OCI-LY7 (cell line): ENCODE data around the gene PRTN3. TPM values are rescaled to one million over a fixed set of nuclear protein-coding genes. Genes with fewer than 3 reads are reported as not detected.

Source experiments
- BruUV-seq: library from RNA; stranded (reverse); fragments of 400-500 nt; replicated peaks from 2 replicates; lab custom pipeline; 2021; lab: Mats Ljungman, UMichigan
- CTCF ChIA-PET: fragments of 300-600 bp; sonication (Branson Sonifier 250); formaldehyde crosslinking; loops from one replicate; lab custom pipeline; 2022; ENCODE audit warnings: antibody characterized with exemption; ENCODE audit not compliant: unreplicated experiment; lab: Charles Lee
- POLR2A ChIA-PET: fragments of 300-600 bp; sonication (Branson Sonifier 250); formaldehyde crosslinking; loops from one replicate; lab custom pipeline; 2022; ENCODE audit warnings: antibody characterized with exemption; lab: Charles Lee
- DNase-seq: peaks from one replicate; pipeline ENCODE4 v3.0.0-alpha.2; 2015; ENCODE audit warnings: low spot score
- H2AFZ ChIP-seq: fragments of 200-600 bp; sonication (generic), shearing (Covaris generic); 2 replicates; pipeline ENCODE4 v1.6.1; 2014; ENCODE audit warnings: mild to moderate bottlenecking, antibody characterized with exemption, low read length, moderate library complexity
- H3K27ac ChIP-seq: fragments of 200-600 bp; sonication (generic); 2 replicates; pipeline ENCODE4 v1.5.1; 2014; ENCODE audit warnings: mixed run types, low read depth, mild to moderate bottlenecking, moderate library complexity, low read length, inconsistent platforms; ENCODE audit not compliant: poor library complexity, severe bottlenecking
- H3K36me3 ChIP-seq: fragments of 200-600 bp; sonication (generic); 2 replicates; pipeline ENCODE4 v1.6.1; 2014; ENCODE audit warnings: mild to moderate bottlenecking, antibody characterized with exemption, low read length, moderate library complexity, mixed read lengths; ENCODE audit not compliant: insufficient read depth
- H3K4me1 ChIP-seq: fragments of 200-600 bp; sonication (generic); 2 replicates; pipeline ENCODE4 v1.5.1; 2014; ENCODE audit warnings: mild to moderate bottlenecking, low read length; ENCODE audit not compliant: insufficient read depth, poor library complexity, severe bottlenecking
- H3K4me2 ChIP-seq: fragments of 200-600 bp; sonication (generic); 2 replicates; pipeline ENCODE4 v1.6.1; 2014; ENCODE audit warnings: mild to moderate bottlenecking, low read length
- H3K4me3 ChIP-seq: fragments of 200-600 bp; sonication (generic); 2 replicates; pipeline ENCODE4 v1.5.1; 2014; ENCODE audit warnings: mild to moderate bottlenecking, low read depth, low read length; ENCODE audit not compliant: poor library complexity, severe bottlenecking
- H3K79me2 ChIP-seq: fragments of 200-600 bp; sonication (generic); 2 replicates; pipeline ENCODE4 v1.6.1; 2016; ENCODE audit warnings: low read depth, mild to moderate bottlenecking, low read length, moderate library complexity, mixed read lengths; ENCODE audit not compliant: insufficient read depth
- H3K9me2 ChIP-seq: fragments of 200-600 bp; sonication (generic); 2 replicates; pipeline ENCODE4 v1.6.1; 2016; ENCODE audit warnings: mild to moderate bottlenecking, low read length, mixed read lengths; ENCODE audit not compliant: insufficient read depth
- H3K9me3 ChIP-seq: fragments of 200-600 bp; sonication (generic); 2 replicates; pipeline ENCODE4 v1.6.1; 2014; ENCODE audit warnings: mild to moderate bottlenecking, mixed run types, low read length, mixed read lengths
- H4K20me1 ChIP-seq: fragments of 200-600 bp; sonication (generic); 2 replicates; pipeline ENCODE4 v1.6.1; 2014; ENCODE audit warnings: mild to moderate bottlenecking, antibody characterized with exemption, low read length, moderate library complexity, mixed read lengths; ENCODE audit not compliant: insufficient read depth
- EZH2phosphoT487 ChIP-seq: fragments of 200-600 bp; sonication (generic); IDR thresholded peaks from 2 replicates; pipeline ENCODE4 v1.6.1; 2018; ENCODE audit warnings: low read depth, borderline replicate concordance, mild to moderate bottlenecking, mixed run types, antibody characterized with exemption, low read length, moderate library complexity, mixed read lengths
- intact Hi-C: fragments of 100-400 bp; cut with micrococcal nuclease; formaldehyde crosslinking; loops from one replicate; pipeline ENCODE4 v1.10.0; 2022; ENCODE audit not compliant: unreplicated experiment
- total RNA-seq, 2 experiments: library from RNA; depleted of rRNA in 1 of 2; stranded (reverse); fragments of >200 nt in 1 of 2; shearing (Covaris generic) in 1 of 2; gene quantifications; 2 replicates each; pipeline ENCODE4 v1.2.3, GENCODE V29; 2014 to 2022
- TF ChIP-seq, protein P1 (sequence below): fragments of 200-600 bp; sonication (generic); conservative IDR thresholded peaks from 2 replicates; pipeline ENCODE4 v1.5.1; 2014; ENCODE audit warnings: mild to moderate bottlenecking, antibody characterized with exemption, low read length, moderate library complexity, mixed read lengths

Gene PRTN3
- total RNA-seq, 2 experiments from 2014 or later = not detected

DNA sequence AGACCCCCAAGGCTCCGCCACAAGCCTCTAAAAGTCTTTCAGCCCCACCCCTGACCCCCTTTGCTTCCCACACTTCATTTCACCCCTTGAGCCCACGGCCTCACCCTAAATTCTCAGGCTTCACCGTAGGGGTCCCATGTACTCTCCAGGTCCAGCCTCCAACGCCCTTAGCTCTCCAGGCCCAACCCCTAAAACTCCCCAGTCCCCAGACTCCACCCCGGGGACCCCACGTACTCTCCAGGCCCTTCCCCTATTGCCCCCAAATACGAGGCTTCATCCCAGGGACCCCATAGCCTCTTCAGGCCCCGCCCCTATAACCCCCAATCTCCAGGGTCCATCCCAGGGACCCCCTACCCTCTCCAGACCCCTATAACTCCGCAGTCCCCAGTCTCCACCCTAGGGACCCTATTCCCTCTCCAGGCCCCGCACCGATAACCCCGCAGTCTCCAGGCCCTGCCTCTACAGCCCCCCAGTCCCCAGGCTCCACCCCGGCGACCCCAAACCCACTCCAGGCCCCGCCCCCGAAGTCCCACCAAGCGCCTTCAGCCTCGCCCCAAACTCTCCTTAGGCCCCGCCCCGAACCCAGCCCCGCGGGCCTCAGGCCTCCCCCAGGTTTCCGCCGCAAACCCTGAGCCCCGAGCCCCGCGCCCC is 51.6 kb downstream of the PRTN3 start:
- H3K36me3 ChIP-seq = peaks cover 11% of the 10 kb centered on the region; the same call in 1 of the 2 replicates
- H3K4me3 ChIP-seq = peak overlapping the region; percentile 91
- H3K27ac ChIP-seq = peak overlapping the region; percentile 38
- peak overlapping the region; percentile 62 for H3K4me2 ChIP-seq
- intact Hi-C loops = loop anchor here (2.0 kb wide), 2 partner anchors 14 to 20 kb away; no protein-coding TSS in a partner anchor
- no peaks in the 10 kb centered on the region for H4K20me1 ChIP-seq
- DNase-seq = peak; percentile 36
- CTCF ChIA-PET = no interaction called here
- no peak overlapping the region for H2AFZ ChIP-seq
- H3K9me2 ChIP-seq = no peaks in the 10 kb centered on the region
- H3K4me1 ChIP-seq = peaks cover 5% of the 10 kb centered on the region
- TF ChIP-seq EZH2phosphoT487 = no peak
- TF ChIP-seq, protein P1, sequence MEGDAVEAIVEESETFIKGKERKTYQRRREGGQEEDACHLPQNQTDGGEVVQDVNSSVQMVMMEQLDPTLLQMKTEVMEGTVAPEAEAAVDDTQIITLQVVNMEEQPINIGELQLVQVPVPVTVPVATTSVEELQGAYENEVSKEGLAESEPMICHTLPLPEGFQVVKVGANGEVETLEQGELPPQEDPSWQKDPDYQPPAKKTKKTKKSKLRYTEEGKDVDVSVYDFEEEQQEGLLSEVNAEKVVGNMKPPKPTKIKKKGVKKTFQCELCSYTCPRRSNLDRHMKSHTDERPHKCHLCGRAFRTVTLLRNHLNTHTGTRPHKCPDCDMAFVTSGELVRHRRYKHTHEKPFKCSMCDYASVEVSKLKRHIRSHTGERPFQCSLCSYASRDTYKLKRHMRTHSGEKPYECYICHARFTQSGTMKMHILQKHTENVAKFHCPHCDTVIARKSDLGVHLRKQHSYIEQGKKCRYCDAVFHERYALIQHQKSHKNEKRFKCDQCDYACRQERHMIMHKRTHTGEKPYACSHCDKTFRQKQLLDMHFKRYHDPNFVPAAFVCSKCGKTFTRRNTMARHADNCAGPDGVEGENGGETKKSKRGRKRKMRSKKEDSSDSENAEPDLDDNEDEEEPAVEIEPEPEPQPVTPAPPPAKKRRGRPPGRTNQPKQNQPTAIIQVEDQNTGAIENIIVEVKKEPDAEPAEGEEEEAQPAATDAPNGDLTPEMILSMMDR = no peak
- H3K79me2 ChIP-seq = 0 out of 2 replicates have a peak, but pooled peaks cover 5% of the 10 kb centered on the region
- no TSS peak for BruUV-seq
- no peaks in the 10 kb centered on the region for H3K9me3 ChIP-seq
- POLR2A ChIA-PET = interaction anchor here (1.1 to 1.5 kb wide), 2 partner anchors 10 to 15 kb away, joined by 3 read pairs; no protein-coding TSS in a partner anchor

DNA sequence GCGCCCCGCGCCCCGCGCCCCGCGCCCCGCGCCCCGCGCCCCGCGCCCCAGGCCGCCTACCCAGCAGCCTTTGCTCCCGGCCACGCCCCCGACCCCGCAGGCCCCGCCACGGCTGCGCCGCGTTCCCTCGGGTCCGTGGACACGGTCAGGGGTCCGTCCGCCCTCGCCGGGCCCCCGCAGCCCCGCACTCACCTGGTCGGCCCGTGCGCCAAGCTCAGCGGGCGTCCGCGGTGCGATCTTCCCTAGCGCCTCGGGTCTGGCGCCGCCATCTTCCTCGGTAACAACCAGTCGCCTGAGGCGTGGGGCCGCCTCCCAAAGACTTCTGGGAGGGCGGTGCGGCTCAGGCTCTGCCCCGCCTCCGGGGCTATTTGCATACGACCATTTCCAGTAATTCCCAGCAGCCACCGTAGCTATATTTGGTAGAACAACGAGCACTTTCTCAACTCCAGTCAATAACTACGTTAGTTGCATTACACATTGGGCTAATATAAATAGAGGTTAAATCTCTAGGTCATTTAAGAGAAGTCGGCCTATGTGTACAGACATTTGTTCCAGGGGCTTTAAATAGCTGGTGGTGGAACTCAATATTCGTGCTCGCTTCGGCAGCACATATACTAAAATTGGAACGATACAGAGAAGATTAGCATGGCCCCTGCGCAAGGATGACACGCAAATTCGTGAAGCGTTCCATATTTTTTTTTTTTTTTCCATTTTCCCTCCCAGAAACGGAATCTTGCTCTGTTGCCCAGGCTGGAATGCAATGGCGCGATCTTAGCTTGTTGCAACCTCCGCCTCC is 52.3 kb downstream of the PRTN3 start, which contains the start of the genes MED16 and RNU6-9:
MED16 (minus strand) TSS at position 294 of the 796 bp plus-strand sequence. CDS start 2,056 bp downstream, outside the sequence.
RNU6-9 (plus strand) TSS at position 591 of the 796 bp plus-strand sequence.
- DNase-seq = peak; percentile 97
- intact Hi-C loops = loop anchor here (1.0 to 2.0 kb wide), 3 partner anchors 14 to 31 kb away; no protein-coding TSS in a partner anchor
- no peaks in the 10 kb centered on the region for H3K9me3 ChIP-seq
- H3K27ac ChIP-seq = peak within 1 kb of the TSS; percentile 43
- H3K4me3 ChIP-seq = peak within 1 kb of the TSS; percentile 91
- H3K79me2 ChIP-seq = 0 out of 2 replicates have a peak, but pooled peaks cover 5% of the 10 kb centered on the region
- BruUV-seq = no TSS peak
- H2AFZ ChIP-seq = peak within 1 kb of the TSS; percentile 84; the same call in 1 of the 2 replicates
- H3K36me3 ChIP-seq = peaks cover 5% of the 10 kb centered on the region; the same call in 1 of the 2 replicates
- ChIA-PET CTCF (interaction anchor here (0.5 to 0.6 kb wide), 2 partner anchors 37 to 86 kb away, joined by 3 read pairs; no protein-coding TSS in a partner anchor), POLR2A (interaction anchor here (1.1 to 1.5 kb wide), 3 partner anchors 10 to 14 kb away, joined by 3 read pairs; no protein-coding TSS in a partner anchor)
- peaks cover 5% of the 10 kb centered on the region for H3K4me1 ChIP-seq
- TF ChIP-seq, protein P1 = no peak
- no peak for TF ChIP-seq EZH2phosphoT487
- H3K4me2 ChIP-seq = peak within 1 kb of the TSS; percentile 62
- no peaks in the 10 kb centered on the region for H3K9me2 ChIP-seq
- no peaks in the 10 kb centered on the region for H4K20me1 ChIP-seq
